Measurements from ENCODE around the gene IL1R2.

DNA sequence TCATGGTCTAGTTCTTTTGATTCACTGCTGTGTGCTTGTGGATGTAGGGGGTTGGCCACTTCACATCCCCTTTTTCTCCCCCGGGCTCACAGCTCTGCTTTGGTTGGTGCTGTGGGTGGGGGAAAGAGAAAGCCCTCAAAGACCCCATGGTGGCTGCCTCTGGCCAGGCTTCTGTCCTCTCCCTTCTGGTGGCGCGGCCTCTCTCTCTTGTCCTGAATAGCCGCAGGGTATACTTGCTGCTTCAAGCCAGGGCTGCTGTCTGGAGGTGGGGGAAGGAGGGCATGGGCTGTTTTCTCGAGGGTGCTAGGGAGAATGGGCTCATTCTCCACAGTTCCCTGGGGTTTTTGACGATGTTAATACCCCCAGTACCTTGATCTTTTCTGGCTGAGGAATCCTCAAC is 53.9 kb downstream of the IL1R2 start:
- TF ChIP-seq, protein P1, sequence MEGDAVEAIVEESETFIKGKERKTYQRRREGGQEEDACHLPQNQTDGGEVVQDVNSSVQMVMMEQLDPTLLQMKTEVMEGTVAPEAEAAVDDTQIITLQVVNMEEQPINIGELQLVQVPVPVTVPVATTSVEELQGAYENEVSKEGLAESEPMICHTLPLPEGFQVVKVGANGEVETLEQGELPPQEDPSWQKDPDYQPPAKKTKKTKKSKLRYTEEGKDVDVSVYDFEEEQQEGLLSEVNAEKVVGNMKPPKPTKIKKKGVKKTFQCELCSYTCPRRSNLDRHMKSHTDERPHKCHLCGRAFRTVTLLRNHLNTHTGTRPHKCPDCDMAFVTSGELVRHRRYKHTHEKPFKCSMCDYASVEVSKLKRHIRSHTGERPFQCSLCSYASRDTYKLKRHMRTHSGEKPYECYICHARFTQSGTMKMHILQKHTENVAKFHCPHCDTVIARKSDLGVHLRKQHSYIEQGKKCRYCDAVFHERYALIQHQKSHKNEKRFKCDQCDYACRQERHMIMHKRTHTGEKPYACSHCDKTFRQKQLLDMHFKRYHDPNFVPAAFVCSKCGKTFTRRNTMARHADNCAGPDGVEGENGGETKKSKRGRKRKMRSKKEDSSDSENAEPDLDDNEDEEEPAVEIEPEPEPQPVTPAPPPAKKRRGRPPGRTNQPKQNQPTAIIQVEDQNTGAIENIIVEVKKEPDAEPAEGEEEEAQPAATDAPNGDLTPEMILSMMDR (IDR thresholded peaks at IDR 0.05): no peak
- no peak for TF ChIP-seq KDM1A (IDR thresholded peaks at IDR 0.05; ENCODE audit: low read depth)
- TF ChIP-seq EP300 (IDR thresholded peaks at IDR 0.05): no peak
- no peak for TF ChIP-seq MAFK (IDR thresholded peaks at IDR 0.05; ENCODE audit: partially characterized antibody)
- TF ChIP-seq RAD21 (conservative IDR thresholded peaks at IDR 0.05 in 1 of 2, IDR thresholded peaks at IDR 0.05 in 1 of 2): no peak
- no peak for TF ChIP-seq POLR2AphosphoS2 (conservative IDR thresholded peaks at IDR 0.05; ENCODE audit: low read length)
- TF ChIP-seq POLR2A (IDR thresholded peaks at IDR 0.05; ENCODE audit: low read length): no peak
- TF ChIP-seq, protein P2, sequence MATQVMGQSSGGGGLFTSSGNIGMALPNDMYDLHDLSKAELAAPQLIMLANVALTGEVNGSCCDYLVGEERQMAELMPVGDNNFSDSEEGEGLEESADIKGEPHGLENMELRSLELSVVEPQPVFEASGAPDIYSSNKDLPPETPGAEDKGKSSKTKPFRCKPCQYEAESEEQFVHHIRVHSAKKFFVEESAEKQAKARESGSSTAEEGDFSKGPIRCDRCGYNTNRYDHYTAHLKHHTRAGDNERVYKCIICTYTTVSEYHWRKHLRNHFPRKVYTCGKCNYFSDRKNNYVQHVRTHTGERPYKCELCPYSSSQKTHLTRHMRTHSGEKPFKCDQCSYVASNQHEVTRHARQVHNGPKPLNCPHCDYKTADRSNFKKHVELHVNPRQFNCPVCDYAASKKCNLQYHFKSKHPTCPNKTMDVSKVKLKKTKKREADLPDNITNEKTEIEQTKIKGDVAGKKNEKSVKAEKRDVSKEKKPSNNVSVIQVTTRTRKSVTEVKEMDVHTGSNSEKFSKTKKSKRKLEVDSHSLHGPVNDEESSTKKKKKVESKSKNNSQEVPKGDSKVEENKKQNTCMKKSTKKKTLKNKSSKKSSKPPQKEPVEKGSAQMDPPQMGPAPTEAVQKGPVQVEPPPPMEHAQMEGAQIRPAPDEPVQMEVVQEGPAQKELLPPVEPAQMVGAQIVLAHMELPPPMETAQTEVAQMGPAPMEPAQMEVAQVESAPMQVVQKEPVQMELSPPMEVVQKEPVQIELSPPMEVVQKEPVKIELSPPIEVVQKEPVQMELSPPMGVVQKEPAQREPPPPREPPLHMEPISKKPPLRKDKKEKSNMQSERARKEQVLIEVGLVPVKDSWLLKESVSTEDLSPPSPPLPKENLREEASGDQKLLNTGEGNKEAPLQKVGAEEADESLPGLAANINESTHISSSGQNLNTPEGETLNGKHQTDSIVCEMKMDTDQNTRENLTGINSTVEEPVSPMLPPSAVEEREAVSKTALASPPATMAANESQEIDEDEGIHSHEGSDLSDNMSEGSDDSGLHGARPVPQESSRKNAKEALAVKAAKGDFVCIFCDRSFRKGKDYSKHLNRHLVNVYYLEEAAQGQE (IDR thresholded peaks at IDR 0.05): no peak
